Suprapubic skin (tissue), 3 donors: ENCODE results near the gene CAMTA1.

ENCODE experiments used
- CTCF ChIP-seq, 2 donors: fragments of 200-600 bp in 1 of 2; fragments of 450-650 bp in 1 of 2; sonication (generic) in 1 of 2; IDR thresholded peaks; one replicate each; pipeline ENCODE4 v1.5.1; 2016 to 2019; ENCODE audit warnings: antibody characterized with exemption in 2 of 2, mild to moderate bottlenecking in 1 of 2, moderate library complexity in 1 of 2
- EP300 ChIP-seq: sonication (generic); formaldehyde crosslinking; IDR thresholded peaks from one replicate; pipeline ENCODE4 v1.6.1; 2017; ENCODE audit warnings: antibody characterized with exemption
- POLR2A ChIP-seq, 2 donors: fragments of 450-650 bp; IDR thresholded peaks; one replicate each; pipeline ENCODE4 v1.6.1; 2017; ENCODE audit warnings: antibody characterized with exemption in 2 of 2, mild to moderate bottlenecking in 2 of 2, moderate library complexity in 2 of 2

GRCh38 chr1:6770751-6771440 lies 14.4 kb upstream of the CAMTA1 start:
- TF ChIP-seq CTCF (IDR thresholded peaks at IDR 0.05) (no peak), EP300 (no peak), POLR2A (IDR thresholded peaks at IDR 0.05) (no peak)
